Prostate gland (tissue), 2 donors: Measurements from ENCODE around the gene NTM. TPM values are rescaled to one million over a fixed set of nuclear protein-coding genes. Genes with fewer than 3 reads are reported as not detected.

ENCODE experiments used
- DNase-seq: peaks from one replicate; pipeline ENCODE4 v3.0.0-alpha.2; 2019; ENCODE audit warnings: low spot score
- H3K27ac ChIP-seq, 2 donors: fragments of 200-600 bp; sonication (generic); 2 replicates each; pipeline ENCODE4 v1.5.1; 2017 to 2019
- H3K27me3 ChIP-seq: fragments of 200-600 bp; sonication (generic); replicated peaks from 2 replicates; pipeline ENCODE4 v1.5.1; 2019; ENCODE audit not compliant: insufficient read depth
- H3K36me3 ChIP-seq, 2 donors: fragments of 200-600 bp; sonication (generic); 1 replicate in 1 of 2; 2 replicates in 1 of 2; pipeline versions ENCODE4 v1.5.1 to v1.8.1; 2017 to 2019
- H3K4me1 ChIP-seq: fragments of 200-600 bp; sonication (generic); replicated peaks from 2 replicates; pipeline ENCODE4 v1.5.1; 2019
- H3K4me3 ChIP-seq, 2 donors: fragments of 200-600 bp; sonication (generic); 2 replicates each; pipeline ENCODE4 v1.5.1; 2017 to 2019
- H3K9me3 ChIP-seq: fragments of 200-600 bp; sonication (generic); 2 replicates; pipeline ENCODE4 v1.5.1; 2017
- CTCF ChIP-seq, 4 experiments: fragments of 200-600 bp in 2 of 4; fragments of 450-650 bp in 2 of 4; sonication (generic) in 2 of 4; IDR thresholded peaks; 1 replicate in 3 of 4; 2 replicates in 1 of 4; pipeline ENCODE4 v1.5.1; 2016 to 2019; ENCODE audit warnings: antibody characterized with exemption in 4 of 4, mild to moderate bottlenecking in 2 of 4, moderate library complexity in 2 of 4
- POLR2A ChIP-seq: fragments of 450-650 bp; IDR thresholded peaks from one replicate; pipeline ENCODE4 v1.6.1; 2016; ENCODE audit warnings: antibody characterized with exemption, mild to moderate bottlenecking
- POLR2AphosphoS5 ChIP-seq: sonication (generic); formaldehyde crosslinking; IDR thresholded peaks from one replicate; pipeline ENCODE4 v1.6.1; 2017; ENCODE audit warnings: antibody characterized with exemption
- WGBS: methylation state at CpG from one replicate; pipeline ENCODE4 v1.1.5; 2018; 5-methylcytosine and 5-hydroxymethylcytosine counted together
- intact Hi-C: fragments of 100-400 bp; cut with DNase I; formaldehyde crosslinking; loops from one replicate; pipeline ENCODE4 v1.14.2; 2022
- total RNA-seq, 2 donors: library from RNA; depleted of rRNA; stranded (reverse); fragments of >200 nt; gene quantifications; one replicate each; pipeline ENCODE4 v1.1.0, GENCODE V29; 2016

The NTM gene
- total RNA-seq, 2 donors from 2014 or later, result 7.4 TPM; not detected in 1

DNA sequence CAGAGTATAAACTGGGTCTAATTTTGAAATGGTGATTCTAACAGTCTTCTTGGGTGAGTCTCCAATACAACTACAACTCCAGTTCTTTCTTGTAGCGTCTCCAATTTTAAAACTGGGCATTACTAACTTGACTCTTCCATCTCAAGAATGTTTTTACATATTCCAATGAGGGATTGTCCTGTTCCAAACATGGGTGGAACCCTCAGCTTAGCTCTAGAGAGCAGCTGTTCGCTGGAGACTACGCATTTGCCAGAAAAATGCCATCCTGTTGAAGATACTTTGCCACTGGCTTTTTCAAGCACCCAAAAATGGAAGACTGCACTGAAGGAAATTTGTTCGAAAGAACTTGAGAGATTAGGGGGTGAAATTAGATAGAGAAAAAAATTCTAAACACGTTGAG is 870.0 kb downstream of the NTM start:
- DNase-seq, result no peak
- H3K9me3 ChIP-seq, result no peaks in the 10 kb centered on the region
- no peaks in the 10 kb centered on the region for H3K4me1 ChIP-seq
- no peaks in the 10 kb centered on the region for H3K27me3 ChIP-seq
- TF ChIP-seq POLR2AphosphoS5, result no peak
- TF ChIP-seq CTCF (IDR thresholded peaks at IDR 0.05), result no peak
- TF ChIP-seq POLR2A, result no peak
- intact Hi-C loops, result no loop called here
- 93% methylated on average over 5 of the region's 5 CpGs for WGBS
- no peak overlapping the region for H3K27ac ChIP-seq
- no peak overlapping the region for H3K4me3 ChIP-seq
- H3K36me3 ChIP-seq, result no peaks in the 10 kb centered on the region

- 33% methylated on average over 5 of the region's 5 CpGs for WGBS
- H3K4me3 ChIP-seq, result no peak overlapping the region
These were observed 872.2 kb downstream of the NTM start for GRCh38 chr11:132242632-132243031.

DNA sequence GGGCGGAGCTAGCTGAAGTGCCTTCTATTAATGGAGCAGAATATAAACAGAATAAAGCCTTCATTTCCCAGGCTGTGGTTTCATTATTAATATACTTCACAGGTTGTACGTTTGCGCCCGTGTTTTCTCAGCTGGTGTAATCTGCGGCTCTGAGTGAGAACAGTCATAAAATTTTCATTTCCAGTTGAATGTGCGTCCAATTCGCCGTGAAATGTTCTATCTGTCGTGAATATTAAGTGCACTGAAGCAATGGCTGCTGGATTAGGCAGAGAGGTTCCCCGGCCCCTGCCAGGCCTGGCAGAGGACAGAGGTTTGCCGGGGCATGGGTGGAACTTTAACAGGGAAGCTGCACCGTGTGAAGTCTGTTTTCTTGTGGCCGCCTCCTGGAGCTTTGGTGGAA is 874.4 kb downstream of the NTM start:
- H3K36me3 ChIP-seq, result no peaks in the 10 kb centered on the region
- no peak overlapping the region for H3K4me3 ChIP-seq
- DNase-seq, result no peak
- no peaks in the 10 kb centered on the region for H3K27me3 ChIP-seq
- no peaks in the 10 kb centered on the region for H3K9me3 ChIP-seq
- H3K27ac ChIP-seq, result no peak overlapping the region
- intact Hi-C loops, result no loop called here
- WGBS, result 64% methylated on average over 13 of the region's 13 CpGs
- no peak for TF ChIP-seq POLR2A
- H3K4me1 ChIP-seq, result no peaks in the 10 kb centered on the region

More at GRCh38 chr11:132242632-132243031, 872.2 kb downstream of the NTM start:
- intact Hi-C loops, result no loop called here
- Histone ChIP-seq H3K4me1 (no peaks in the 10 kb centered on the region), H3K27me3 (no peaks in the 10 kb centered on the region), H3K9me3 (no peaks in the 10 kb centered on the region), H3K27ac (no peak overlapping the region), H3K36me3 (no peaks in the 10 kb centered on the region)
- no peak for DNase-seq
- TF ChIP-seq CTCF (IDR thresholded peaks at IDR 0.05) (no peak), POLR2AphosphoS5 (no peak), POLR2A (no peak)

DNA sequence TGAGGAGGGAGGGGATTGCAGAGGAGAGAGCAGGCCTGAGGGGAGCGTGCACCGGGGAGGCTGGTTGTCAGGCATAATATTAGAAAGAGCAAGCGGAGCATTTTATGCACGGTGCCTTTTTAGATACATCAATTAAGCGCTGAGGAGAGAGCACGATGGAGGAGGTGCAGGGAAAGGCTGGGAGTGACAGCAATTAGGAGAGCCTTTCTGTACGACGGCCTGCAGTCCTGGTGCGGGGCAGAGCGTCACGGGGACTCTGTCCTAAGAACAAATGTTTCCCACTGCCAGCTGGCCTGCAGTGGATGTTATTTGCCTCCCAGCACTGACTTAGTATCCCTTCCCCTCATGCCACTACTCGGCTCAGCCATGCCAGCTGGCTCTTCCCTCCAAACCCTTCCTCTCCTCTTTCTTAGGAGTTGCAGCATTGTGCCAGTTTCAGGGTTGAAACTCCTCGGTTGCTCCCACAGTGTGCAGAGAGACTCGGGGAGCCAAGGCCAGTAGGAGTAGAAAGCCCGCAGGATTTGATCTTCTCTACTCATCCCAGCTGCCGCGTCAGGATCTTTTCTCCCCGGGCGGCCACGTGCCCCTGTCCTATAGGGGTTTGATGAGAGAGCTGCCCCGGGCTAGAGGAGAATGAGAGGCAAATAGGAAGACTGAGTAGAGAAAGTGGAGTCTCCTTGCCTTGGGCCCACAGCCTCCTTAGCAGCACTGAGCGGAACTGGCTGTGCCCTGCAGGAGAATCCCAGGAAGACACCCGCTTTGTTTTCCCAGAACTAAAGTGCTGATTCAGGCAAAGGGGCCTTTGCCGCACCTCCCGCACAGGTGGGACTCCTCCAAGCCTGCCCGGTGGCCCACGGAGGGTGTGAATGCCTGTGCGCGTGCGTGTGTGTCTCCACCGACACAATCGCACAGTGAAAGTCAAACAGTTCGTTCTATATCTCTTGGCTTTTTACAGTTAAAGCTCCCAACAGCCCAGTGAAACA is 875.3 kb downstream of the NTM start:
- 77% methylated on average over 33 of the region's 33 CpGs for WGBS
- DNase-seq, result no peak
- intact Hi-C loops, result no loop called here
- Histone ChIP-seq H3K36me3 (no peaks in the 10 kb centered on the region), H3K9me3 (no peaks in the 10 kb centered on the region), H3K27ac (no peak overlapping the region), H3K4me3 (no peak overlapping the region), H3K4me1 (no peaks in the 10 kb centered on the region), H3K27me3 (no peaks in the 10 kb centered on the region)
- TF ChIP-seq POLR2AphosphoS5, result no peak
- TF ChIP-seq CTCF (IDR thresholded peaks at IDR 0.05), result no peak
- TF ChIP-seq POLR2A, result no peak

DNA sequence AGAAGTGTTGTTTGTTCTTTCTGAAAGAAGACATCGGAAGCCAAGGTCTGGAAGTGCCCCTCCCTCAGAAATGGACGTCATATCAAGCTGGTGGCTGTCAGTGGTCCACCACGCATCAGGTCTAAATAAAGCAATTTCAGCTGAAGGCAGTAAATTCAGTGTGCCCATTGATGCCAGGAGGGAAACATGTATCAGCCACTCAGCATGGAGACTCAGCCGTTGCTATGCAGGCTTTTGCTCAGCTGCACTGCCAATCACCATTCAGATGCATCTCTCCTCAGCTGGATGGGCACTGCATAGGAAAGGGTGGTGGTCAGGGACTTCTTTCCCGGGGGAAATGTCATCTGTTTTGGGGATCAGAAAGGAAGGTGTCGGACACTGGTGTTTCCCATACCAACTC is 878.2 kb downstream of the NTM start:
- 66% methylated on average over 6 of the region's 6 CpGs for WGBS
- DNase-seq, result no peak
- H3K27me3 ChIP-seq, result no peaks in the 10 kb centered on the region
- H3K4me1 ChIP-seq, result no peaks in the 10 kb centered on the region
- intact Hi-C loops, result no loop called here
- no peaks in the 10 kb centered on the region for H3K36me3 ChIP-seq
- H3K27ac ChIP-seq, result no peak overlapping the region
- no peak overlapping the region for H3K4me3 ChIP-seq
- no peaks in the 10 kb centered on the region for H3K9me3 ChIP-seq
- TF ChIP-seq POLR2AphosphoS5 (no peak), POLR2A (no peak), CTCF (IDR thresholded peaks at IDR 0.05) (no peak)
